ENCODE measurements around the gene ZC3HAV1. TPM values are rescaled to one million over a fixed set of nuclear protein-coding genes. Genes with fewer than 3 reads are reported as not detected.
"Not testable (repeated sequence)": the region's sequence is repeated elsewhere in the genome, so short reads cannot be mapped to it uniquely, and the experiment has no call there.

Gene ZC3HAV1
- total RNA-seq, 6 donors from 2014 or later: 30.2 to 47.6 (median 33.5) TPM

- Histone ChIP-seq H3K9me3 (no peaks in the 10 kb centered on the region), H3K4me1 (peaks cover 0 to 13% (median 0%) of the 10 kb centered on the region in 4 donors), H3K4me3 (no peak overlapping the region), H3K27me3 (no peaks in the 10 kb centered on the region), H3K27ac (no peak overlapping the region), H3K36me3 (peaks cover 49 to 99% (median 70%) of the 10 kb centered on the region in 4 donors)
- ATAC-seq (ENCODE audit: low FRiP score in 2 of 2) (no peak), DNase-seq (no peak)
- TF ChIP-seq POLR2A (IDR thresholded peaks at IDR 0.05): no peak
- TF ChIP-seq POLR2AphosphoS5 (IDR thresholded peaks at IDR 0.05): no peak
- no peak for TF ChIP-seq EP300 (IDR thresholded peaks at IDR 0.05)
- TF ChIP-seq CTCF (IDR thresholded peaks at IDR 0.05): no peak
Measured at GRCh38 chr7:139081584-139081983, 27.9 kb downstream of the ZC3HAV1 start.

GRCh38 chr7:139080905-139081304 is 28.6 kb downstream of the ZC3HAV1 start:
- no peak for DNase-seq
- TF ChIP-seq EP300 (IDR thresholded peaks at IDR 0.05): no peak
- TF ChIP-seq POLR2AphosphoS5 (IDR thresholded peaks at IDR 0.05): peak in 1 of 2 donors; percentile 26
- H3K27ac ChIP-seq: no peak overlapping the region
- H3K9me3 ChIP-seq: no peaks in the 10 kb centered on the region
- H3K4me3 ChIP-seq: no peak overlapping the region
- ATAC-seq (ENCODE audit: low FRiP score in 2 of 2): no peak
- WGBS, 2 donors: 63 to 65% methylated on average over 8 of the region's 8 CpGs
- peaks cover 46 to 99% (median 71%) of the 10 kb centered on the region in 4 donors for H3K36me3 ChIP-seq
- H3K27me3 ChIP-seq: no peaks in the 10 kb centered on the region
- H3K4me1 ChIP-seq: peaks cover 0 to 13% (median 0%) of the 10 kb centered on the region in 4 donors

- no peak for ATAC-seq (ENCODE audit: low FRiP score in 2 of 2)
- TF ChIP-seq CTCF (IDR thresholded peaks at IDR 0.05): no peak
- TF ChIP-seq POLR2A (IDR thresholded peaks at IDR 0.05): no peak
- TF ChIP-seq POLR2AphosphoS5 (IDR thresholded peaks at IDR 0.05): no peak
- TF ChIP-seq EP300 (IDR thresholded peaks at IDR 0.05): no peak
- no peak overlapping the region for H3K27ac ChIP-seq
- peaks cover 54 to 95% (median 70%) of the 10 kb centered on the region in 4 donors for H3K36me3 ChIP-seq
- no peaks in the 10 kb centered on the region for H3K9me3 ChIP-seq
- no peaks in the 10 kb centered on the region for H3K27me3 ChIP-seq
- peaks cover 0 to 18% (median 3%) of the 10 kb centered on the region in 4 donors for H3K4me1 ChIP-seq
- DNase-seq: no peak
- WGBS, 2 donors: 92 to 95% methylated on average over 12 to 15 of the region's 15 CpGs
- no peak overlapping the region for H3K4me3 ChIP-seq
Measured at GRCh38 chr7:139079861-139080260, 29.7 kb downstream of the ZC3HAV1 start.

GRCh38 chr7:139078911-139079310 is 30.6 kb downstream of the ZC3HAV1 start:
- Histone ChIP-seq H3K27me3 (no peaks in the 10 kb centered on the region), H3K9me3 (no peaks in the 10 kb centered on the region), H3K27ac (no peak overlapping the region), H3K36me3 (peaks cover 48 to 89% (median 63%) of the 10 kb centered on the region in 4 donors), H3K4me1 (peaks cover 0 to 21% (median 5%) of the 10 kb centered on the region in 4 donors), H3K4me3 (no peak overlapping the region)
- ATAC-seq (ENCODE audit: low FRiP score in 2 of 2) (no peak), DNase-seq (no peak)
- no peak for TF ChIP-seq EP300 (IDR thresholded peaks at IDR 0.05)
- no peak for TF ChIP-seq CTCF (IDR thresholded peaks at IDR 0.05)
- TF ChIP-seq POLR2A (IDR thresholded peaks at IDR 0.05): no peak
- TF ChIP-seq POLR2AphosphoS5 (IDR thresholded peaks at IDR 0.05): no peak
- WGBS, 2 donors: 50 to 72% methylated on average over 1 of the region's 1 CpG

GRCh38 chr7:139078399-139078798 is 31.1 kb downstream of the ZC3HAV1 start:
- DNase-seq: no peak
- no peak for TF ChIP-seq EP300 (IDR thresholded peaks at IDR 0.05)
- no peak for TF ChIP-seq POLR2AphosphoS5 (IDR thresholded peaks at IDR 0.05)
- TF ChIP-seq CTCF (IDR thresholded peaks at IDR 0.05): no peak
- no peak for TF ChIP-seq POLR2A (IDR thresholded peaks at IDR 0.05)
- H3K27ac ChIP-seq: no peak overlapping the region
- H3K4me3 ChIP-seq: no peak overlapping the region
- H3K9me3 ChIP-seq: no peaks in the 10 kb centered on the region
- peaks cover 45 to 89% (median 63%) of the 10 kb centered on the region in 4 donors for H3K36me3 ChIP-seq
- ATAC-seq (ENCODE audit: low FRiP score in 2 of 2): no peak
- peaks cover 0 to 21% (median 5%) of the 10 kb centered on the region in 4 donors for H3K4me1 ChIP-seq
- 93% methylated on average over 1 of the region's 1 CpG for WGBS, 2 donors
- no peaks in the 10 kb centered on the region for H3K27me3 ChIP-seq

GRCh38 chr7:139077706-139078105 is 31.8 kb downstream of the ZC3HAV1 start:
- H3K4me3 ChIP-seq, H3K9me3 ChIP-seq, H3K27me3 ChIP-seq: not testable (repeated sequence)
- peak in 1 of 2 donors; percentile 40 for DNase-seq
- WGBS, 2 donors: 76 to 79% methylated on average over 5 of the region's 5 CpGs
- Histone ChIP-seq H3K4me1 (peaks cover 0 to 21% (median 8%) of the 10 kb centered on the region in 4 donors), H3K27ac (peak overlapping the region in 1 of 4 donors; percentile 70), H3K36me3 (peaks cover 44 to 89% (median 65%) of the 10 kb centered on the region in 4 donors)
- ATAC-seq (ENCODE audit: low FRiP score in 2 of 2): peak in 1 of 2 donors; percentile 68

Data from upper lobe of left lung (tissue), 6 donors.